Dermis blood vessel endothelial cell (primary cell): Measurements from ENCODE around the gene LRR1. TPM values are rescaled to one million over a fixed set of nuclear protein-coding genes. Genes with fewer than 3 reads are reported as not detected.
"Not testable (repeated sequence)": the region's sequence is repeated elsewhere in the genome, so short reads cannot be mapped to it uniquely, and the experiment has no call there.

Experiments
- DNase-seq: peaks from one replicate; pipeline ENCODE4 v3.0.0; 2010
- total RNA-seq: library from RNA; depleted of rRNA; stranded (reverse); fragments of >200 nt; gene quantifications from 2 replicates; pipeline ENCODE4 v1.2.3, GENCODE V29; 2014

The LRR1 gene
- total RNA-seq, 1 donor from 2014 or later = 15.7 TPM

- peak; percentile 83 for DNase-seq
Measured at GRCh38 chr14:49634547-49635334, 36.0 kb downstream of the LRR1 start, which contains the start of gene DNAAF2. DNAAF2 (minus strand) TSS chr14:49635244; CDS start chr14:49635149, 95 bp downstream.

GRCh38 chr14:49636866-49637265 is 38.1 kb downstream of the LRR1 start:
- no peak for DNase-seq

GRCh38 chr14:49637534-49638078 is 38.9 kb downstream of the LRR1 start:
- no peak for DNase-seq

GRCh38 chr14:49640540-49641417 is 42.0 kb downstream of the LRR1 start:
- DNase-seq = no peak

DNA sequence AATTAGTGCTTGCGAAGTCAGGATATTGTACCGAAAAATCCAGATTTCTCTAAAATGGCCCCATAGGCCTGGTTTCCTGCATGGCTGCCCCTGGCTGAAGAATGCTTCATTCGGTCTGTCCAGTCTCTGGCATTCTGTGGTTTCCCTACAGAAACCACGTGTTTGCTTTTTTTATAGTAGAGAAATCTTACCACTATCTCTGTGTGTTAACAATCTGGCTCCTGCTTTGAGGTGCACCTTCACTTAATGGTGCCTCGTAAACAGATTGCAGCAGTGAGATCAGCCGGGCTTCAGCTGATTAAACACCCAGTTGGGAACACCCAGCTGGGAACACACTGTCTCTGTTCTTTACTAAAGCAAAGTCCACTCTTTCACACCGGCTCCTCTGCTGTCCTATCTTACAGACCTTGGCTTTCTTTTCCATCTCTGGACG is 43.0 kb downstream of the LRR1 start:
- no peak for DNase-seq

- DNase-seq = no peak
Measured at GRCh38 chr14:49642163-49642562, 43.4 kb downstream of the LRR1 start.

GRCh38 chr14:49653508-49653907 is 54.8 kb downstream of the LRR1 start:
- no peak for DNase-seq

GRCh38 chr14:49654511-49654910 is 55.8 kb downstream of the LRR1 start:
- DNase-seq = no peak

- DNase-seq = not testable (repeated sequence)
Measured at GRCh38 chr14:49657500-49657899, 58.8 kb downstream of the LRR1 start.

DNA sequence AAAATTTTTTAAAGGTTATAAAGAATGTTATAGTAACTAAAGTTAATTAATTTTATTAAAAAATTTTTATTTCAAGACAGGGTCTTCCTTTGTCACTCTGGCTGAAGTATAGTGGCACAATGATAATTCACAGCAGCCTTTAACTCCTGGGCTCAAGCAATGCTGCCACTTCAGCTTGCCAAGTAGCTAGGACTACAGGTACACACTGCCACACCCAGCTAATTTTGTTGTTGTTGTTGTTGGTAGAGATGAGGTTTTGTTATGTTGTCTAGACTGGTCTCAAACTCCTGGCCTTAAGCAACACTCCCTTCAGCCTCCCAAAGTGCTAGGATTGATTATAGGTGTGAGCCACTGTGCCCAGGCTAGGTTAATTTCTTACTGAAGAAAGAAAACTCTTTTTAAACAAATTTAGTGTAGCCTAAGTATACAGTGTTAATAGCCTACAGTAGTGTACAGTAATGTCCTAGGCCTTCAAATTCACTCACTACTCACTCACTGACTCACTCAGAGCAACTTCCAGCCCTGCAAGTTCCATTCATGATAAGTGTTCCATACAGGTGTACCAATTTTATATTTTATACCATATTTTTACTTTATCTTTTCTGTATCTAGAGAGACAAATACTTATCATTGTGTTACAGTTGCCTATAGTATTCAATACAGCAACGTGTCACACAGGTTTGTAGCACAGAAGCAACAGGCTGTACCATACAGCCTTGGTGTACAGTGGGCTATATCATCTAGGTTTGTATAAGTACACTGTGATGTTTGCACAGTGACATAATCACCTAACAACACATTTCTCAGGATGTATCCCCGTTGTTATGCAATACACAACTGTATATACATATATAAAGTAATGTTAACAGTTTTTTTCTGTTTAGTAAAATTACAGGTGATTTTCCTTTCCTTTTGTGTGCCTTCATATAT is 61.1 kb downstream of the LRR1 start:
- DNase-seq = no peak

Other genes with a start within 250 kb of the LRR1 start
- gene RPS29, start 12.6 kb upstream of the LRR1 start, total RNA-seq = 539 and 3,318 TPM in 2 replicates
- 210 and 341 TPM in 2 replicates for gene RPL36AL, start 21.7 kb downstream of the LRR1 start, total RNA-seq
- 98.6 and 104 TPM in 2 replicates for gene MGAT2, start 21.9 kb downstream of the LRR1 start, total RNA-seq
- 9.8 and 12.3 TPM in 2 replicates for gene DNAAF2, start 36.3 kb downstream of the LRR1 start, total RNA-seq
- 8.7 and 13.9 TPM in 2 replicates for gene POLE2, start 89.3 kb downstream of the LRR1 start, total RNA-seq
- 1.6 and 6.6 TPM in 2 replicates for gene KLHDC1, start 94.2 kb downstream of the LRR1 start, total RNA-seq
- 49.0 and 53.6 TPM in 2 replicates for gene KLHDC2, start 169.2 kb downstream of the LRR1 start, total RNA-seq